ENCODE results near the gene CEP55. TPM values are rescaled to one million over a fixed set of nuclear protein-coding genes. Genes with fewer than 3 reads are reported as not detected.

Gene CEP55
- total and polyA plus RNA-seq, 2 donors (not counting 1 experiment from before 2014, with no cell fraction given): 16.1 to 19.0 TPM

- Histone ChIP-seq H3K79me2 (ENCODE audit: control insufficient read depth, insufficient read depth, low read length) (peaks cover 51% of the 10 kb centered on the region), H3K4me3 (replicated peaks in 1 of 4; ENCODE audit: control extremely low read depth in 1 of 4, insufficient read depth in 1 of 4, low read depth in 3 of 4, low read length in 4 of 4) (no peak overlapping the region), H4K20me1 (ENCODE audit: control insufficient read depth, extremely low read depth, insufficient read depth, low read length) (no peaks in the 10 kb centered on the region), H3K27me3 (ENCODE audit: control insufficient read depth, insufficient read depth, low read length) (no peaks in the 10 kb centered on the region), H3K9me3 (ENCODE audit: control insufficient read depth, insufficient read depth, low read depth, low read length) (no peaks in the 10 kb centered on the region), H3K4me1 (ENCODE audit: control insufficient read depth, extremely low read depth, insufficient read depth, low read length) (peaks cover 22% of the 10 kb centered on the region), H3K36me3 (ENCODE audit: control insufficient read depth, insufficient read depth, low read length) (peaks cover 15% of the 10 kb centered on the region), H3K27ac (ENCODE audit: insufficient read depth, low read length) (peak overlapping the region; percentile 32), H2AFZ (ENCODE audit: low read length) (no peak overlapping the region), H3K4me2 (ENCODE audit: extremely low read depth, insufficient read depth, low read length) (no peak overlapping the region), H3K9ac (ENCODE audit: insufficient read depth, low read length) (no peak overlapping the region)
- no peak for DNase-seq (ENCODE audit: low read depth in 2 of 2)
- TF ChIP-seq EZH2 (IDR thresholded peaks at IDR 0.05; ENCODE audit: low read length, missing control alignments) (no peak), CTCF (conservative IDR thresholded peaks at IDR 0.05 in 1 of 2, IDR thresholded peaks at IDR 0.05 in 1 of 2; ENCODE audit: low read depth in 1 of 2, low read length in 2 of 2) (no peak)
Measured at GRCh38 chr10:93454736-93455135, 41.7 kb upstream of the CEP55 start.

- H3K4me3 ChIP-seq (replicated peaks in 1 of 4; ENCODE audit: control extremely low read depth in 1 of 4, insufficient read depth in 1 of 4, low read depth in 3 of 4, low read length in 4 of 4): no peak overlapping the region
- TF ChIP-seq CTCF (conservative IDR thresholded peaks at IDR 0.05 in 1 of 2, IDR thresholded peaks at IDR 0.05 in 1 of 2; ENCODE audit: low read depth in 1 of 2, low read length in 2 of 2): no peak
- no peak for TF ChIP-seq EZH2 (IDR thresholded peaks at IDR 0.05; ENCODE audit: low read length, missing control alignments)
- peaks cover 33% of the 10 kb centered on the region for H3K4me1 ChIP-seq (ENCODE audit: control insufficient read depth, extremely low read depth, insufficient read depth, low read length)
- H3K79me2 ChIP-seq (ENCODE audit: control insufficient read depth, insufficient read depth, low read length): peaks cover 62% of the 10 kb centered on the region
- no peak overlapping the region for H3K9ac ChIP-seq (ENCODE audit: insufficient read depth, low read length)
- no peaks in the 10 kb centered on the region for H3K27me3 ChIP-seq (ENCODE audit: control insufficient read depth, insufficient read depth, low read length)
- H2AFZ ChIP-seq (ENCODE audit: low read length): no peak overlapping the region
- peak in 1 of 2 donors; percentile 48 for DNase-seq (ENCODE audit: low read depth in 2 of 2)
- peaks cover 15% of the 10 kb centered on the region for H3K36me3 ChIP-seq (ENCODE audit: control insufficient read depth, insufficient read depth, low read length)
- H3K4me2 ChIP-seq (ENCODE audit: extremely low read depth, insufficient read depth, low read length): no peak overlapping the region
- peak overlapping the region; percentile 23 for H3K27ac ChIP-seq (ENCODE audit: insufficient read depth, low read length)
- no peaks in the 10 kb centered on the region for H4K20me1 ChIP-seq (ENCODE audit: control insufficient read depth, extremely low read depth, insufficient read depth, low read length)
- H3K9me3 ChIP-seq (ENCODE audit: control insufficient read depth, insufficient read depth, low read depth, low read length): no peaks in the 10 kb centered on the region
Measured at GRCh38 chr10:93456480-93456879, 39.9 kb upstream of the CEP55 start.

GRCh38 chr10:93457511-93457910 is 38.9 kb upstream of the CEP55 start:
- Histone ChIP-seq H3K36me3 (ENCODE audit: control insufficient read depth, insufficient read depth, low read length) (peaks cover 12% of the 10 kb centered on the region), H2AFZ (ENCODE audit: low read length) (no peak overlapping the region), H3K4me1 (ENCODE audit: control insufficient read depth, extremely low read depth, insufficient read depth, low read length) (peaks cover 40% of the 10 kb centered on the region), H3K79me2 (ENCODE audit: control insufficient read depth, insufficient read depth, low read length) (peaks cover 67% of the 10 kb centered on the region), H4K20me1 (ENCODE audit: control insufficient read depth, extremely low read depth, insufficient read depth, low read length) (no peaks in the 10 kb centered on the region), H3K9ac (ENCODE audit: insufficient read depth, low read length) (no peak overlapping the region), H3K9me3 (ENCODE audit: control insufficient read depth, insufficient read depth, low read depth, low read length) (no peaks in the 10 kb centered on the region), H3K4me3 (replicated peaks in 1 of 4; ENCODE audit: control extremely low read depth in 1 of 4, insufficient read depth in 1 of 4, low read depth in 3 of 4, low read length in 4 of 4) (no peak overlapping the region), H3K27me3 (ENCODE audit: control insufficient read depth, insufficient read depth, low read length) (no peaks in the 10 kb centered on the region), H3K27ac (ENCODE audit: insufficient read depth, low read length) (peak overlapping the region; percentile 95), H3K4me2 (ENCODE audit: extremely low read depth, insufficient read depth, low read length) (no peak overlapping the region)
- TF ChIP-seq CTCF (conservative IDR thresholded peaks at IDR 0.05 in 1 of 2, IDR thresholded peaks at IDR 0.05 in 1 of 2; ENCODE audit: low read depth in 1 of 2, low read length in 2 of 2): no peak
- no peak for TF ChIP-seq EZH2 (IDR thresholded peaks at IDR 0.05; ENCODE audit: low read length, missing control alignments)
- DNase-seq (ENCODE audit: low read depth in 2 of 2): no peak
